Measurements from ENCODE around the gene MMUT.
A peak's percentile ranks its signal among the peaks of the same experiment; 100 is the strongest.

MMUT gene

GRCh38 chr6:49463612-49463967, 537 bp upstream of the MMUT start:
- Mint-ChIP-seq H3K27ac (peak overlapping the region; percentile 99), H3K36me3 (ENCODE audit: low read depth) (peaks cover 5% of the 10 kb centered on the region), H3K4me3 (peak overlapping the region; percentile 99), H3K4me1 (ENCODE audit: low read depth) (peaks cover 44% of the 10 kb centered on the region), H3K9me3 (no peaks in the 10 kb centered on the region), H3K27me3 (ENCODE audit: low read depth) (no peaks in the 10 kb centered on the region)
- DNase-seq (ENCODE audit: low spot score) = no peak

- H3K4me1 Mint-ChIP-seq (ENCODE audit: low read depth) = peaks cover 42% of the 10 kb centered on the region
- peak overlapping the region; percentile 99 for H3K27ac Mint-ChIP-seq
- no peaks in the 10 kb centered on the region for H3K27me3 Mint-ChIP-seq (ENCODE audit: low read depth)
- H3K9me3 Mint-ChIP-seq = no peaks in the 10 kb centered on the region
- DNase-seq (ENCODE audit: low spot score) = no peak
- peak overlapping the region; percentile 99 for H3K4me3 Mint-ChIP-seq
- H3K36me3 Mint-ChIP-seq (ENCODE audit: low read depth) = peaks cover 10% of the 10 kb centered on the region
These were observed 490 bp downstream of the MMUT start for GRCh38 chr6:49462599-49462926.

GRCh38 chr6:49462071-49462470, 982 bp downstream of the MMUT start:
- H3K27ac Mint-ChIP-seq = peak overlapping the region; percentile 99
- H3K4me1 Mint-ChIP-seq (ENCODE audit: low read depth) = peaks cover 41% of the 10 kb centered on the region
- H3K4me3 Mint-ChIP-seq = peak overlapping the region; percentile 99
- no peak for DNase-seq (ENCODE audit: low spot score)
- H3K36me3 Mint-ChIP-seq (ENCODE audit: low read depth) = peaks cover 13% of the 10 kb centered on the region
- H3K9me3 Mint-ChIP-seq = no peaks in the 10 kb centered on the region
- H3K27me3 Mint-ChIP-seq (ENCODE audit: low read depth) = no peaks in the 10 kb centered on the region

DNA sequence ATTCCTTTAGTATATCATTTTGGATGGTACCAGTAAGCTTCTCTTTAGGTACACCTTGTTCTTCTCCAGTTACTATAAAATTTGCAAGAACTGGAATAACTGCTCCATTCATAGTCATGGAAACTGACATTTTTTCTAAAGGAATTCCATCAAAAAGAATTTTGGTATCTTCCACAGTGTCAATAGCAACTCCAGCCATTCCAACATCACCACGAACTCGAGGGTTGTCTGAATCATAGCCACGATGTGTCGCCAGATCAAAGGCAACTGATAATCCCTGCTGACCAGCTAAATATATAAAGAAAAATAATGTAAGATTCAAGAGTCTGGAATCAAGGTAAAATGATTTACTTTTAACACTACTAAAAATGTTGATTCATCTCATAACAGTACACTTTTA, 5.3 kb downstream of the MMUT start:
- H3K4me1 Mint-ChIP-seq (ENCODE audit: low read depth) = peaks cover 30% of the 10 kb centered on the region
- no peak overlapping the region for H3K27ac Mint-ChIP-seq
- H3K4me3 Mint-ChIP-seq = no peak overlapping the region
- H3K9me3 Mint-ChIP-seq = no peaks in the 10 kb centered on the region
- peaks cover 20% of the 10 kb centered on the region for H3K36me3 Mint-ChIP-seq (ENCODE audit: low read depth)
- no peaks in the 10 kb centered on the region for H3K27me3 Mint-ChIP-seq (ENCODE audit: low read depth)
- DNase-seq (ENCODE audit: low spot score) = no peak

GRCh38 chr6:49454787-49455709, 8.0 kb downstream of the MMUT start:
- no peak for DNase-seq (ENCODE audit: low spot score)
- Mint-ChIP-seq H3K36me3 (ENCODE audit: low read depth) (peaks cover 26% of the 10 kb centered on the region), H3K4me1 (ENCODE audit: low read depth) (peaks cover 18% of the 10 kb centered on the region), H3K27ac (peak overlapping the region; percentile 86), H3K4me3 (peak overlapping the region; percentile 67), H3K27me3 (ENCODE audit: low read depth) (no peaks in the 10 kb centered on the region), H3K9me3 (no peaks in the 10 kb centered on the region)

GRCh38 chr6:49453221-49453620, 9.8 kb downstream of the MMUT start:
- DNase-seq (ENCODE audit: low spot score) = no peak

DNA sequence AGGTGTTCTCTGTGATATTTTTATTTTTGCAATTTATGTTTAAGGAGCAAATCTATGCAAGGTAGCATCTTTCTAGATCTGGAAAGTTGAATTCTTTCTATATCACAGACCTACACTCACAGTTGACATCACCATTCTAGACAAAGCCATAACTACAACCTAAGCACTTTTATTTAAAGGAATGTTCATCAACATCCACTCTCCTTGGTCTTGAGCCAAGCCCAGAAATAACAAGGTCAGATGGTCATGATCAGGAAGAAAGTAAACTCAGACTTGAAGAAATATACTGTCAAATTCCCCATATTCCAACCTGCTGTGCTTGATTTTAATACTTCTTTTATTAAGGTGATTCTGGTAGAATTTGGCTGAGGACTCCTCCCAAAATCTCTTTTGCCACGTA, 32.2 kb downstream of the MMUT start:
- no peak for DNase-seq (ENCODE audit: low spot score)
- Mint-ChIP-seq H3K4me3 (no peak overlapping the region), H3K4me1 (ENCODE audit: low read depth) (no peaks in the 10 kb centered on the region), H3K27me3 (ENCODE audit: low read depth) (no peaks in the 10 kb centered on the region), H3K27ac (no peak overlapping the region), H3K9me3 (no peaks in the 10 kb centered on the region), H3K36me3 (ENCODE audit: low read depth) (peaks cover 14% of the 10 kb centered on the region)

More at GRCh38 chr6:49453221-49453620, 9.8 kb downstream of the MMUT start:
- H3K27ac Mint-ChIP-seq = no peak overlapping the region
- H3K27me3 Mint-ChIP-seq (ENCODE audit: low read depth) = no peaks in the 10 kb centered on the region
- H3K9me3 Mint-ChIP-seq = no peaks in the 10 kb centered on the region
- peaks cover 10% of the 10 kb centered on the region for H3K4me1 Mint-ChIP-seq (ENCODE audit: low read depth)
- H3K4me3 Mint-ChIP-seq = no peak overlapping the region
- peaks cover 29% of the 10 kb centered on the region for H3K36me3 Mint-ChIP-seq (ENCODE audit: low read depth)

DNA sequence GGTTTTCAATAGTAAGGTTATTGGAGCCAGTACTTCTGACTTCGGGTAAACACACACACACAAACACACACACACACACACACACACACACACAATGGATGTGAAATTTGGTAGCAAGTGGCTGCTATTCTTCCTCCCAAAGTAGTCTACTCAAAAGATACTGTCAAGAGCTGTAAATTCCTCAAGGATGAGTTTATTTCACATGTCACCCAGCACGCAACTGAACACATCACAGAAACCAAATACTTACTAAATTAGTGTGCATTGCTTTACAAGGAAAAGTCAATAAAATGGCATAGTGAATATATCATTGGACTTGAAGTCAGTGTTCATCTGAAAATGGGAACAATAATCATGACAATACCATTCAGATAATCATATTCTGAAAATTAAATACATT, 32.9 kb downstream of the MMUT start:
- peaks cover 9% of the 10 kb centered on the region for H3K36me3 Mint-ChIP-seq (ENCODE audit: low read depth)
- no peaks in the 10 kb centered on the region for H3K4me1 Mint-ChIP-seq (ENCODE audit: low read depth)
- no peak overlapping the region for H3K4me3 Mint-ChIP-seq
- H3K27ac Mint-ChIP-seq = no peak overlapping the region
- H3K9me3 Mint-ChIP-seq = no peaks in the 10 kb centered on the region
- H3K27me3 Mint-ChIP-seq (ENCODE audit: low read depth) = no peaks in the 10 kb centered on the region
- DNase-seq (ENCODE audit: low spot score) = no peak

DNA sequence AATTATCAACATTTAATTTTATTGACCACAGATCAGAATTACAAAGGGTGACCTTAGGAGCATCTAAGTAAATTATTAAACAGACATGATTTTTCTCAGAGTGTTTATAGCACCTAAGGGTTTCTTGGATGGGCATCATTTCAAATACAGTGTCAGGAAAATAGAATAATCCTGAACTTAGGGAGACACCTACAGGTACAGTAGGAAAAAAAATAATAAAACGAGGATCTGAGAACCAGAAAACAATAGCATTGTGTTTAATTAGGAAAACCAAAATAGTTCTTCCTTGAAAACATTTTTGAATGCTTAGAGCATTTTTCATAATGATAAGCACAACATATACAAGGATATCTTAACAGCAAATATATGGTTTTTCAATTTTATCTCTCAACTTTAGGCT, 39.2 kb downstream of the MMUT start:
- DNase-seq (ENCODE audit: low spot score) = no peak
- peaks cover 6% of the 10 kb centered on the region for H3K27me3 Mint-ChIP-seq (ENCODE audit: low read depth)
- H3K36me3 Mint-ChIP-seq (ENCODE audit: low read depth) = peaks cover 4% of the 10 kb centered on the region

GRCh38 chr6:49416195-49416594, 46.9 kb downstream of the MMUT start:
- no peaks in the 10 kb centered on the region for H3K9me3 Mint-ChIP-seq

More for the DNA sequence above, 39.2 kb downstream of the MMUT start:
- Mint-ChIP-seq H3K27ac (no peak overlapping the region), H3K9me3 (no peaks in the 10 kb centered on the region), H3K4me3 (no peak overlapping the region), H3K4me1 (ENCODE audit: low read depth) (no peaks in the 10 kb centered on the region)

GRCh38 chr6:49415358-49415757, 47.7 kb downstream of the MMUT start:
- H3K27me3 Mint-ChIP-seq (ENCODE audit: low read depth) = peaks cover 7% of the 10 kb centered on the region
- DNase-seq (ENCODE audit: low spot score) = no peak
- H3K4me3 Mint-ChIP-seq = no peak overlapping the region
- H3K36me3 Mint-ChIP-seq (ENCODE audit: low read depth) = no peaks in the 10 kb centered on the region
- no peaks in the 10 kb centered on the region for H3K9me3 Mint-ChIP-seq
- no peak overlapping the region for H3K27ac Mint-ChIP-seq
- H3K4me1 Mint-ChIP-seq (ENCODE audit: low read depth) = no peaks in the 10 kb centered on the region

More at GRCh38 chr6:49416195-49416594, 46.9 kb downstream of the MMUT start:
- Mint-ChIP-seq H3K4me1 (ENCODE audit: low read depth) (no peaks in the 10 kb centered on the region), H3K4me3 (no peak overlapping the region), H3K27ac (no peak overlapping the region), H3K36me3 (ENCODE audit: low read depth) (no peaks in the 10 kb centered on the region), H3K27me3 (ENCODE audit: low read depth) (peaks cover 10% of the 10 kb centered on the region)
- DNase-seq (ENCODE audit: low spot score) = no peak

DNA sequence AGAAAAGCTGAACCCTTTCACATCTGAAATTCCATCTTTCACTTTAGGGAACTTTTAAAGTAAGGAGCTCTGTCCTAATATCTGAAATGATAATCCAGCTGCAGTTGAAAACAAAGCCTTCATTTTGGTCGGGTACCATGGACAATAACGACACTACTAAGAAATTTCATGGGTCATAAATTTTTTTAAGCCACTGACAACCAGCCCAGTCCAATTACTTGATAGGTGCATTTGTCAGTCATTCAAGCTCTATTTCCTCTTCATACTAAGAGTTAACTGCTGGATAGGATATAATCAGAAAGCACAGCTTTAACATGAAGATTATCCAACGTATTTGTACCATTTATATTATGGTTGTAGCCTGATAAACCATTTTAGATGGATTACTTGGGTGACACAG, 52.5 kb downstream of the MMUT start:
- no peak for DNase-seq (ENCODE audit: low spot score)
- Mint-ChIP-seq H3K4me3 (no peak overlapping the region), H3K9me3 (no peaks in the 10 kb centered on the region), H3K4me1 (ENCODE audit: low read depth) (no peaks in the 10 kb centered on the region), H3K36me3 (ENCODE audit: low read depth) (no peaks in the 10 kb centered on the region), H3K27ac (no peak overlapping the region), H3K27me3 (ENCODE audit: low read depth) (peaks cover 2% of the 10 kb centered on the region)

DNA sequence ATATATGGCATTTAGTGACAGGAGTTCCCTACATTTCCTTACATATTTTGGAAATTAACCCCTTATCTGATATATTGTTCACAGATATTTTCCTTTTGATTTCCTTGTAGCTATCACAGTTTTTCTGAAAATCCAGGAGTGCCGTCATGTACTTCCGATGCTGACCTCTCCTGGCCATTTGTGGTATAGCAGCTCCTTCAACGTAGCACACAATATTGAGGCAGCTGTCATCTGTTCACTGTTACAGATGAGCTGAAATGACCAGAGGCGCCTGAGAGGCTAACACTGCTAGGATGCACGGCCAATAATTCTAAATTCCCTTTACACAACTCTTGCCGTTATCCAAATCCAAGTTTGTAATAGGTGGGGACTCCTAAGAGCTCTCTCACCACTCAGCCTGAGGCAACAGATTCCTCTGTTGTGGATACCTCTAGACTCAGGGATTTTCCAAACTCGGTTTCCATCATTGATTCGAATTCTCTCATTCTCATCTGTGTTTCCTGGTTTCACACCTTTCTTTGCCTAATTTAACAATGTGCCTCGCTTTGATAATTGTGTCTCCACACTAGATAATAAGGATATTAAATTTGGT, 53.0 kb downstream of the MMUT start:
- H3K27me3 Mint-ChIP-seq (ENCODE audit: low read depth) = no peaks in the 10 kb centered on the region
- H3K4me3 Mint-ChIP-seq = no peak overlapping the region
- H3K9me3 Mint-ChIP-seq = no peaks in the 10 kb centered on the region
- DNase-seq (ENCODE audit: low spot score) = peak; percentile 28
- no peaks in the 10 kb centered on the region for H3K36me3 Mint-ChIP-seq (ENCODE audit: low read depth)
- H3K27ac Mint-ChIP-seq = no peak overlapping the region
- H3K4me1 Mint-ChIP-seq (ENCODE audit: low read depth) = no peaks in the 10 kb centered on the region

DNA sequence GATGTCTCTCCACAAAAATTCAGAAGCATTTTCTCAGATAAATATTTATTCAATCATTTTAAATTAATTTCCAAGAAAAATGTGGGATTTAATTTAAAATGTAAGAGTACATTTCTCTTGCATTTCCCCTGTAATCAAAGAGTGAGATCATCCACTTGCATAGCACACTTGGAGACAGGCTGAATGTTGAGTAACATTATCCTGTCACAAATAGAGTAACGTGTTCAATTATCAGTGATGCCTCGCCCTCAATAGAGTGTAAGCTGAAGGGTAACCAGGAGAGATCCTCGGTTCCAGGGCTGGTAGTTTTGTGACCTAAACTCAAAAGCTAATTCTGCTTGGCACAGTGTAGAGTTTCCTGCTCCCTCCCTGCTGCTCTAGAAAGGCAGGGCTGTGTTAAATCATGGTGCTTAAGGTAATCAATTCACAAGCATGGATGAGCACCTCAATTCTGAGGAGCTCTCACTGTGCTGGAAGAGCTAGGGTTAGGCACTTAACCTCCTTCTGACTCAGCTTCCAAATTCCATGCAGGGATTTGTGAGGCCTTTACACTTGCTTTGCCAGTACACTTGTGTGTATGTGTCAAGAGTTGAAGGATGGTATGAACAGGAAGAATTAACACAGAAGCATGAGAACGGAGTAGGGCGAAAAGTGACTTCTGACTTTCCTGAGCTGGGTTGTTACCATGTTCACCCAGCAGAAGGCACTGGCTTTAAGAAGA, 56.6 kb downstream of the MMUT start:
- H3K9me3 Mint-ChIP-seq = no peaks in the 10 kb centered on the region
- DNase-seq (ENCODE audit: low spot score) = no peak
- H3K27ac Mint-ChIP-seq = no peak overlapping the region
- H3K27me3 Mint-ChIP-seq (ENCODE audit: low read depth) = no peaks in the 10 kb centered on the region
- no peak overlapping the region for H3K4me3 Mint-ChIP-seq
- H3K36me3 Mint-ChIP-seq (ENCODE audit: low read depth) = no peaks in the 10 kb centered on the region
- H3K4me1 Mint-ChIP-seq (ENCODE audit: low read depth) = no peaks in the 10 kb centered on the region
